Femur (tissue), 1 donor: Measurements from ENCODE around the gene SLC27A3.
"Not testable (repeated sequence)": the region's sequence is repeated elsewhere in the genome, so short reads cannot be mapped to it uniquely, and the experiment has no call there.

ENCODE experiments used
- DNase-seq: peaks from one replicate; pipeline ENCODE4 v3.0.0-alpha.2; 2017

The SLC27A3 gene

GRCh38 chr1:153764310-153764709, 10.9 kb upstream of the SLC27A3 start:
- no peak for DNase-seq

GRCh38 chr1:153766663-153767062, 8.5 kb upstream of the SLC27A3 start:
- not testable (repeated sequence) for DNase-seq

GRCh38 chr1:153767519-153767918, 7.7 kb upstream of the SLC27A3 start:
- DNase-seq = no peak

GRCh38 chr1:153768316-153769181, 6.7 kb upstream of the SLC27A3 start:
- no peak for DNase-seq

- DNase-seq = no peak
Measured at GRCh38 chr1:153769221-153769620, 6.0 kb upstream of the SLC27A3 start.

- no peak for DNase-seq
Measured at GRCh38 chr1:153770797-153771196, 4.4 kb upstream of the SLC27A3 start.

- DNase-seq = no peak
Measured at GRCh38 chr1:153771261-153771660, 3.9 kb upstream of the SLC27A3 start.

- DNase-seq = no peak
Measured at GRCh38 chr1:153771841-153772593, 3.2 kb upstream of the SLC27A3 start.

- DNase-seq = no peak
Measured at GRCh38 chr1:153773096-153773921, 1.9 kb upstream of the SLC27A3 start.

- DNase-seq = no peak
Measured at GRCh38 chr1:153774026-153774595, 1.1 kb upstream of the SLC27A3 start.

GRCh38 chr1:153775458-153776327, 486 bp downstream of the SLC27A3 start:
- peak; percentile 81 for DNase-seq

GRCh38 chr1:153776352-153776751, 1.1 kb downstream of the SLC27A3 start:
- DNase-seq = no peak

- no peak for DNase-seq
Measured at GRCh38 chr1:153776845-153777370, 1.7 kb downstream of the SLC27A3 start.

GRCh38 chr1:153777648-153778047, 2.4 kb downstream of the SLC27A3 start:
- DNase-seq = no peak

GRCh38 chr1:153778051-153778823, 3.0 kb downstream of the SLC27A3 start:
- DNase-seq = no peak

GRCh38 chr1:153778824-153779519, 3.8 kb downstream of the SLC27A3 start:
- no peak for DNase-seq

- DNase-seq = no peak
Measured at GRCh38 chr1:153779781-153780541, 4.8 kb downstream of the SLC27A3 start.

- no peak for DNase-seq
Measured at GRCh38 chr1:153780551-153780950, 5.3 kb downstream of the SLC27A3 start.

GRCh38 chr1:153782648-153783047, 7.4 kb downstream of the SLC27A3 start:
- DNase-seq = not testable (repeated sequence)
